GM19468 (cell line): ENCODE data around the gene KLF9.

Experiments used
- ATAC-seq: cut with Tn5 transposase; IDR thresholded peaks from one replicate; pipeline ENCODE4 v1.9.1; 2021; ENCODE audit warnings: mild to moderate bottlenecking, moderate library complexity, moderate number of reproducible peaks; ENCODE audit not compliant: unreplicated experiment; ENCODE audit errors: extremely low read depth

The KLF9 gene

GRCh38 chr9:70374962-70375618 is 39.4 kb downstream of the KLF9 start:
- ATAC-seq, result no peak

- ATAC-seq, result no peak
These were observed 47.0 kb downstream of the KLF9 start for GRCh38 chr9:70367305-70367930.

GRCh38 chr9:70363760-70364159 is 50.7 kb downstream of the KLF9 start:
- no peak for ATAC-seq

DNA sequence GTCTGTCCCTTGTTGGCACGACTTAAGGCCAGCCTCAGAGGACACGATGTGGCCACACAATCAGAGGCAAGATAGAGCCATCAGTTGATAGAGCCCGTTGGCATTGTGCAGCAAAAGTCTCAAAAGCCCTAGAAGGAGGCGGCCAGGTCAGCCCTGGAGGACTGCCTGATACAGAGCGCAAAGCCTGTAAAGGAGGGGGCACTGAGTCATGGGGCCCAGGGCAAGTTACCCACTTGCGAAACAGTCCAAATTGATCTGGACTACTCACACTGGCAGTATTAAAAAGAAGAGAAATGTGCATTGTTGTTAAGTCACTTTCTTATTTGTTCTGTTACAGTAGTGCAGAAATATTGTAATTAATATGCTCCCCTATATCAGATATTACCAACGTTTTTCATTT is 51.5 kb downstream of the KLF9 start:
- ATAC-seq, result no peak

- ATAC-seq, result no peak
These were observed 58.7 kb downstream of the KLF9 start for GRCh38 chr9:70355801-70356200.

GRCh38 chr9:70352802-70353201 is 61.7 kb downstream of the KLF9 start:
- ATAC-seq, result no peak

- no peak for ATAC-seq
These were observed 62.1 kb downstream of the KLF9 start for GRCh38 chr9:70352356-70352755.

- ATAC-seq, result no peak
These were observed 67.4 kb downstream of the KLF9 start for GRCh38 chr9:70347046-70347445.

- no peak for ATAC-seq
These were observed 73.9 kb downstream of the KLF9 start for GRCh38 chr9:70340572-70340971.
